H1 (cell line): ENCODE data around the gene HMCN1. TPM values are rescaled to one million over a fixed set of nuclear protein-coding genes. Genes with fewer than 3 reads are reported as not detected.

ENCODE experiments used
- BACH1 ChIP-seq: IDR thresholded peaks from 2 replicates; pipeline ENCODE4 v1.6.1; 2012; ENCODE audit warnings: low read length, improper control_type of control experiment
- CHD7 ChIP-seq: fragments of 300-600 bp; sonication (generic); IDR thresholded peaks from 2 replicates; pipeline ENCODE4 v1.7.1; 2012; ENCODE audit warnings: low read length, moderate library complexity, mild to moderate bottlenecking, inconsistent platforms; ENCODE audit not compliant: insufficient replicate concordance
- polyA plus RNA-seq, 7 experiments: library from polyadenylated mRNA; depleted of rRNA in 3 of 7; stranded (reverse) in 5 of 7; unstranded in 2 of 7; fragments of >200 nt in 5 of 7; fragments of 200-250 nt in 2 of 7; gene quantifications; 1 replicate in 5 of 7; 2 replicates in 1 of 7; 4 replicates in 1 of 7; pipeline versions ENCODE4 v1.2.1 to v1.2.3, GENCODE V29; 2011 to 2013; ENCODE audit warnings: missing spikeins in 2 of 7, mixed read lengths in 2 of 7
- total RNA-seq: library from RNA; stranded (reverse); fragmentation: NEBNext Ultra II Directional; extraction: Animal tissue kit (Norgen Biotek cat#: 25700); gene quantifications from 2 replicates; pipeline ENCODE4 v1.2.1, GENCODE V29; 2021

Gene HMCN1
- total and polyA plus RNA-seq, 2 of the 8 experiments (the other 6 are each of a cell fraction or from before 2014, with no cell fraction given) = 13.8 to 14.6 TPM

DNA sequence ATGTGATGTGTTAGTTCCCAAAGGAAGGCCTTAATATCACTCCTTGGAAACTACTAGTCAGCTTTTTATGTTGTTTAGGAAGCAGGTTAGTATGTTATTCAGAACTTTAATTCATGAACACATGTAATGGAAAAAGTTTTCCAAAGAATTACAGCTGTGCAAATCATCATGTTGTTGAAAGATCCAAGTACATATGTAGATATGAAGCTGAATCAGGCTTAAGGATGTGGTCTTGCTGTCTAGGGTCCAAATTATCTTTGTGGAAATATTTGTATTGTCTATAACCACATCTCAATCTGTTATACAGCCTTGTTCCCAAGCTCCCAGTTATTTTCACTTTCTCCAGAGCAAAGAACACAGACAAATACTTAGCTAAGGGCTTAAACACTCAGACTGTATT lies 409.3 kb downstream of the HMCN1 start (continued):
- TF ChIP-seq CHD7 (no peak), BACH1 (no peak)
